ENCODE data around the gene ZNF30.
"Not testable (repeated sequence)": the region's sequence is repeated elsewhere in the genome, so short reads cannot be mapped to it uniquely, and the experiment has no call there.

ZNF30 gene

DNA sequence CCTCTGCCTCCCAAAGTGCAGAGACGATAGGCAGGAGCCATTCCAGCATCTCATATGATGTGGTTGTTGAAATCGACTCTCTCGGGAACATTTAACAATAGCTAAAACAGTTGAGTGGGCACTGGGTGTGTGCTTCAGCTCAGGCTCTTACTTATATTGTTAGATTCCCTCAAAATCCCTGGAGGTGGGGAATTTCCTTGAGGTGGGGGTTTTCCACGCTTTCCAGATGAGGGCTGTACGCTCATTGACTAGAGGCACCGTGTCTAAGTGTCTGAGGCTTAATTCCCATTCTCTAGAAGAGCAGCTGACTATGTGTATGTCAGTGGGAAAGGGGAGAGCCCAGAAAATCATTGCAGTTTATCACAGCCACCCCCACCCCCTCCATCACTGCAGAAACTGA is 62.6 kb downstream of the ZNF30 start:
- Histone ChIP-seq H3K9me3 (ENCODE audit: insufficient read depth, low read length) (peaks cover under 1% of the 10 kb centered on the region; the same call in 1 of the 2 replicates), H3K4me3 (ENCODE audit: low read length) (no peak overlapping the region), H2AFZ (ENCODE audit: low read depth, low read length) (no peak overlapping the region), H3K4me2 (ENCODE audit: low read length) (peak overlapping the region; percentile 29), H3K79me2 (ENCODE audit: low read length) (no peaks in the 10 kb centered on the region), H3K27me3 (ENCODE audit: low read depth, low read length) (peaks cover 13% of the 10 kb centered on the region), H3K36me3 (replicated peaks; ENCODE audit: low read depth, low read length) (no peaks in the 10 kb centered on the region), H4K20me1 (ENCODE audit: insufficient read depth, low read length) (no peaks in the 10 kb centered on the region), H3K9ac (ENCODE audit: low read length) (no peak overlapping the region), H3K27ac (ENCODE audit: low read length) (no peak overlapping the region), H3K4me1 (ENCODE audit: low read length) (peaks cover 29% of the 10 kb centered on the region)
- TF ChIP-seq, protein P1, sequence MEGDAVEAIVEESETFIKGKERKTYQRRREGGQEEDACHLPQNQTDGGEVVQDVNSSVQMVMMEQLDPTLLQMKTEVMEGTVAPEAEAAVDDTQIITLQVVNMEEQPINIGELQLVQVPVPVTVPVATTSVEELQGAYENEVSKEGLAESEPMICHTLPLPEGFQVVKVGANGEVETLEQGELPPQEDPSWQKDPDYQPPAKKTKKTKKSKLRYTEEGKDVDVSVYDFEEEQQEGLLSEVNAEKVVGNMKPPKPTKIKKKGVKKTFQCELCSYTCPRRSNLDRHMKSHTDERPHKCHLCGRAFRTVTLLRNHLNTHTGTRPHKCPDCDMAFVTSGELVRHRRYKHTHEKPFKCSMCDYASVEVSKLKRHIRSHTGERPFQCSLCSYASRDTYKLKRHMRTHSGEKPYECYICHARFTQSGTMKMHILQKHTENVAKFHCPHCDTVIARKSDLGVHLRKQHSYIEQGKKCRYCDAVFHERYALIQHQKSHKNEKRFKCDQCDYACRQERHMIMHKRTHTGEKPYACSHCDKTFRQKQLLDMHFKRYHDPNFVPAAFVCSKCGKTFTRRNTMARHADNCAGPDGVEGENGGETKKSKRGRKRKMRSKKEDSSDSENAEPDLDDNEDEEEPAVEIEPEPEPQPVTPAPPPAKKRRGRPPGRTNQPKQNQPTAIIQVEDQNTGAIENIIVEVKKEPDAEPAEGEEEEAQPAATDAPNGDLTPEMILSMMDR (IDR thresholded peaks at IDR 0.05; ENCODE audit: low read depth, low read length), result no peak
- no peak for TF ChIP-seq EZH2phosphoT487 (IDR thresholded peaks at IDR 0.05; ENCODE audit: low read depth)

DNA sequence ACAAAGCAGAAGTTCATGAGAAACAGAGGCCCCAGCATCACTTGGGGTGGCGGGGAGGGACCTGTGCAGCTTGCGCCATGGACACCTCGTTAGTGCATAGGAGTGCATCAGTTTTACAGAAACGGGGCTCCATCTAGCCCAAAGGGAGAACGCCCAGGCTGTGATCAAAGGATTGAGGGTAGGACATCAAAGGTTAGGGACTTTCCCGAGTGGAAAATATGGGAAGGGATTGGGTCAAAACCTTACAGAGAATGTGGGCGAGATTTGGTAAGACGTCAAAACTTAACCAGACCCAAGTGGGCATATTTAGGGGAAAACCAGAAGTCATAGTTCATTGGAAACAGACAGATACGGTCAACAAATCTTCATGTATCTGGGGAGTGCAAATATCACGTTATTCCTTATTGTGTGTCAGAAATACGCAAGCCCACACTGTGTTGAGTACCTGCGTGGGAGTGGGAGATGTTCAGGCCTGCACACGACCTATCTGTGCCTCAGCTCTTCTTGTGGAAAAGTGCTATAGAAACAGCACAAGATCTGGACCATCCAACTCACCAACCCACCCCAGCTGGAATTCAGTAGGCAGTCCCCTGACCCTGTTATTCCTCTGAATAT is 64.0 kb downstream of the ZNF30 start:
- no peak overlapping the region for H3K27ac ChIP-seq (ENCODE audit: low read length)
- H3K27me3 ChIP-seq (ENCODE audit: low read depth, low read length), result peaks cover 7% of the 10 kb centered on the region
- H3K36me3 ChIP-seq (replicated peaks; ENCODE audit: low read depth, low read length), result no peaks in the 10 kb centered on the region
- H3K9me3 ChIP-seq (ENCODE audit: insufficient read depth, low read length), result no peaks in the 10 kb centered on the region
- no peak overlapping the region for H3K4me3 ChIP-seq (ENCODE audit: low read length)
- TF ChIP-seq EZH2phosphoT487 (IDR thresholded peaks at IDR 0.05; ENCODE audit: low read depth), result no peak
- H3K4me1 ChIP-seq (ENCODE audit: low read length), result peaks cover 29% of the 10 kb centered on the region
- H3K4me2 ChIP-seq (ENCODE audit: low read length), result peak overlapping the region; percentile 34
- no peaks in the 10 kb centered on the region for H3K79me2 ChIP-seq (ENCODE audit: low read length)
- H3K9ac ChIP-seq (ENCODE audit: low read length), result no peak overlapping the region
- no peaks in the 10 kb centered on the region for H4K20me1 ChIP-seq (ENCODE audit: insufficient read depth, low read length)
- no peak overlapping the region for H2AFZ ChIP-seq (ENCODE audit: low read depth, low read length)

DNA sequence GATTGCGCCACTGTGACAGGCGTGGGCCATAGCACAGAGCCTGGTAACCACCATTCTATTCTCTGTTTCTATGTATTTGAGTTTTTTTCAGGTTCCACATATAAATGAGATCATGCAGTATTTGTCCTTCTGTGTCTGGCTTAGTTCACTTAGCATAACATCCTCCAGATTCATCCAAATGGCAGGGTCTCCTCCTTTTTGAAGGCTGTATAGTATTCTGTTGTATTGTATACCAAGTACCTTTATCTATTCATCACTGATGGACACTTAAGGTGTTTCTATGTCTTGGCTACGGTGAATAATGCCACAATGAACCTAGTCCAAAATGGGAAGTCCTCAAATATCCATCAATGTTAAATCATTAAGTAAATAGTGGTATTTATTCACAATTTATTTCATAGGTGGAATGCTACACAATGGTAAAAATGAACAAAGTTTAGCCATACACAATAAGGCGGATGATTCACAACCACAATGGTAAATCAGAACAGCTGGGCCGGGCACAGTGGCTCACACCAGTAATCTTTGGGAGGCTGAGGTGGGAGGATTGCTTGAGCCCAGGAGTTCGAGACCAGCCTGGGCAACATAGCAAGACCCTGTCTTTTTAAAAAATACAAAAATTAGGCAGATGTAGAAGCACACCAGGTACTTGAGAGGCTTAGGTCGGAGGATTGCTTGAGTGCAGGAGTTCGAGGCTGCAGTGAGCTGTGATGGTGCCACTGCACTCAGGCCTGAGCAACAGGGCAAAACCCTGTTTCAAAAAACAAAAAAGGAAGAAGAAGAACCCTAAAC is 65.0 kb downstream of the ZNF30 start:
- Histone ChIP-seq H3K9me3 (ENCODE audit: insufficient read depth, low read length) (no peaks in the 10 kb centered on the region), H3K27me3 (ENCODE audit: low read depth, low read length) (peaks cover 5% of the 10 kb centered on the region; the same call in 1 of the 2 replicates), H4K20me1 (ENCODE audit: insufficient read depth, low read length) (no peaks in the 10 kb centered on the region), H3K27ac (ENCODE audit: low read length) (no peak overlapping the region), H3K36me3 (replicated peaks; ENCODE audit: low read depth, low read length) (no peaks in the 10 kb centered on the region), H3K4me3 (ENCODE audit: low read length) (no peak overlapping the region), H3K79me2 (ENCODE audit: low read length) (no peaks in the 10 kb centered on the region), H3K4me1 (ENCODE audit: low read length) (peaks cover 29% of the 10 kb centered on the region), H3K9ac (ENCODE audit: low read length) (no peak overlapping the region), H3K4me2 (ENCODE audit: low read length) (no peak overlapping the region), H2AFZ (ENCODE audit: low read depth, low read length) (no peak overlapping the region)
- TF ChIP-seq, protein P1 (IDR thresholded peaks at IDR 0.05; ENCODE audit: low read depth, low read length), result no peak
- TF ChIP-seq EZH2phosphoT487 (IDR thresholded peaks at IDR 0.05; ENCODE audit: low read depth), result no peak

DNA sequence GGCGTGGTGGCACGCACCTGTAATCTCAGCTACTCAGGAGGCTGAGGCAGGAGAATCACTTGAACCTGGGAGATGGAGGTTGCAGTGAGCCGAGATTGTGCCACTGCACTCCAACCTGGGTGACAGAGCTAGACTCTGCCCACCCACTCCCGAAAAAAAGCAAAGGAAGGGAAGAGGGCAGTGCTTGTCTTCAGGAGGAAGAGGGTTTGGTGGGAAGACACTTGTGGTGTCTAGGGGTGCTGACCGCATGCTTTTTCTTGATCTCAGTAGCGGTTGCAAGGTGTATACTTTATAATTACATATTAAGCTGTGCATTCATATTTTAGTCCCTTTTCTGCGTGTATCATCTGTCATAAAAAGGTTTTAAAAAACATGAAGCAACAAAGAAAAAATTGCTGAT is 65.9 kb downstream of the ZNF30 start:
- H3K9ac ChIP-seq (ENCODE audit: low read length); H3K79me2 ChIP-seq (ENCODE audit: low read length); H3K9me3 ChIP-seq (ENCODE audit: insufficient read depth, low read length); H3K27me3 ChIP-seq (ENCODE audit: low read depth, low read length); H2AFZ ChIP-seq (ENCODE audit: low read depth, low read length); H4K20me1 ChIP-seq (ENCODE audit: insufficient read depth, low read length); H3K27ac ChIP-seq (ENCODE audit: low read length); H3K4me3 ChIP-seq (ENCODE audit: low read length); H3K36me3 ChIP-seq (replicated peaks; ENCODE audit: low read depth, low read length); H3K4me2 ChIP-seq (ENCODE audit: low read length): not testable (repeated sequence)
- H3K4me1 ChIP-seq (ENCODE audit: low read length), result peaks cover 29% of the 10 kb centered on the region

DNA sequence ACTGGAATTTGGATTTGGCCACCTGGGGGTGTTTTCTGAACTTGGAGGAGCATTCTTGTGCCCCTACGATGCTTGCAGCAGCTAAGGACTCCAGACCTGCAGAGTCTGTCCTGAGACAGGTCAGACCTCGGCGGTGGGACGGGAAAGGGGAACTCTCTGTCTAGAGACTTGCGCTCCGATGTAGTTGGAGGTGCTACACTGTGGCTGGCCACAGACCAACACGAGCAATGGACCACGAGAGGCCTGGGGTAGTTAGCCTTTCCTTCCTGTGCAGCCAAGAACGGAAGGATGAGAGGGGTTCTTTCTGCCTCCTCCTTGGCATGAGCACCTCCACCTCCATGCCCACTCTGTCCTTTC is 67.6 kb downstream of the ZNF30 start:
- Histone ChIP-seq H3K79me2 (ENCODE audit: low read length) (no peaks in the 10 kb centered on the region), H2AFZ (ENCODE audit: low read depth, low read length) (no peak overlapping the region), H3K4me2 (ENCODE audit: low read length) (no peak overlapping the region), H3K36me3 (replicated peaks; ENCODE audit: low read depth, low read length) (no peaks in the 10 kb centered on the region), H3K9ac (ENCODE audit: low read length) (no peak overlapping the region), H3K4me1 (ENCODE audit: low read length) (peaks cover 20% of the 10 kb centered on the region), H3K9me3 (ENCODE audit: insufficient read depth, low read length) (no peaks in the 10 kb centered on the region), H3K27me3 (ENCODE audit: low read depth, low read length) (peaks cover 5% of the 10 kb centered on the region; the same call in 1 of the 2 replicates), H3K4me3 (ENCODE audit: low read length) (no peak overlapping the region), H3K27ac (ENCODE audit: low read length) (no peak overlapping the region), H4K20me1 (ENCODE audit: insufficient read depth, low read length) (no peaks in the 10 kb centered on the region)
- TF ChIP-seq, protein P1 (IDR thresholded peaks at IDR 0.05; ENCODE audit: low read depth, low read length), result no peak
- TF ChIP-seq EZH2phosphoT487 (IDR thresholded peaks at IDR 0.05; ENCODE audit: low read depth), result no peak
